Sigmoid colon (tissue), 4 donors: ENCODE data around the gene ARHGAP15.

Experiments used
- CTCF ChIP-seq, 4 experiments: fragments of 450-650 bp in 3 of 4; fragments of 200-600 bp in 1 of 4; IDR thresholded peaks; one replicate each; pipeline ENCODE4 v1.5.1; 2016 to 2019; ENCODE audit warnings: antibody characterized with exemption in 4 of 4, mild to moderate bottlenecking in 3 of 4, moderate library complexity in 2 of 4
- EP300 ChIP-seq, 4 donors: sonication (generic); formaldehyde crosslinking; IDR thresholded peaks; one replicate each; pipeline ENCODE4 v1.6.1; 2017; ENCODE audit warnings: antibody characterized with exemption in 4 of 4

- TF ChIP-seq CTCF (IDR thresholded peaks at IDR 0.05) (no peak), EP300 (IDR thresholded peaks at IDR 0.05) (no peak)
These were observed 218.7 kb downstream of the ARHGAP15 start for GRCh38 chr2:143347901-143348414.
